Peyer's patch (tissue), 4 donors: ENCODE data around the gene KLHDC3.

Experiments
- POLR2A ChIP-seq, 2 donors: fragments of 450-650 bp; IDR thresholded peaks; one replicate each; pipeline ENCODE4 v1.5.1; 2017; ENCODE audit warnings: antibody characterized with exemption in 2 of 2, mild to moderate bottlenecking in 2 of 2, moderate library complexity in 2 of 2
- TF ChIP-seq, protein P1 (sequence below), 6 experiments: fragments of 450-650 bp in 4 of 6; fragments of 200-600 bp in 2 of 6; sonication (generic) in 1 of 6; IDR thresholded peaks; one replicate each; pipeline ENCODE4 v1.5.1; 2017 to 2019; ENCODE audit warnings: antibody characterized with exemption in 6 of 6, mild to moderate bottlenecking in 3 of 6, moderate library complexity in 1 of 6

DNA sequence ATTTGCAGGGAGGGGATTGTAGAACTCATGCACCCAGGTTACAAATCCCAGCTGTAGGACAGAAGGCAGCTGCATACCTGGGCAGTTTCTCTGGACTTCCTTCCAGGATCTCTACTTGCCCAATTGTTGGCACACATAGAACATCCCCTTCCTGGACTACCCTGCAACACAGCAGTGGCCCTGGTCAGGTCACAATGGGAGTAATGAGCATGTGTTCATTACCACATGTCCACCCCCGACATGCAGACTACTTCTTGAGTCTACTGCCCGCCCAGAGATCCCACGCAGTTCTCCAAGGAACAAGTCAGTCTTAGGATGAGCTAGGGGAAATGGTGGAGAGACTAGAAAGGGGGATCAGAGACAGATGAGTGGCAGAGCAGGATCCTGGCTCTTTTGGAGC is 40.1 kb upstream of the KLHDC3 start:
- TF ChIP-seq, protein P1, sequence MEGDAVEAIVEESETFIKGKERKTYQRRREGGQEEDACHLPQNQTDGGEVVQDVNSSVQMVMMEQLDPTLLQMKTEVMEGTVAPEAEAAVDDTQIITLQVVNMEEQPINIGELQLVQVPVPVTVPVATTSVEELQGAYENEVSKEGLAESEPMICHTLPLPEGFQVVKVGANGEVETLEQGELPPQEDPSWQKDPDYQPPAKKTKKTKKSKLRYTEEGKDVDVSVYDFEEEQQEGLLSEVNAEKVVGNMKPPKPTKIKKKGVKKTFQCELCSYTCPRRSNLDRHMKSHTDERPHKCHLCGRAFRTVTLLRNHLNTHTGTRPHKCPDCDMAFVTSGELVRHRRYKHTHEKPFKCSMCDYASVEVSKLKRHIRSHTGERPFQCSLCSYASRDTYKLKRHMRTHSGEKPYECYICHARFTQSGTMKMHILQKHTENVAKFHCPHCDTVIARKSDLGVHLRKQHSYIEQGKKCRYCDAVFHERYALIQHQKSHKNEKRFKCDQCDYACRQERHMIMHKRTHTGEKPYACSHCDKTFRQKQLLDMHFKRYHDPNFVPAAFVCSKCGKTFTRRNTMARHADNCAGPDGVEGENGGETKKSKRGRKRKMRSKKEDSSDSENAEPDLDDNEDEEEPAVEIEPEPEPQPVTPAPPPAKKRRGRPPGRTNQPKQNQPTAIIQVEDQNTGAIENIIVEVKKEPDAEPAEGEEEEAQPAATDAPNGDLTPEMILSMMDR (IDR thresholded peaks at IDR 0.05), result no peak
- TF ChIP-seq POLR2A (IDR thresholded peaks at IDR 0.05), result no peak
